Measurements from ENCODE around the gene SCMH1.

DNA sequence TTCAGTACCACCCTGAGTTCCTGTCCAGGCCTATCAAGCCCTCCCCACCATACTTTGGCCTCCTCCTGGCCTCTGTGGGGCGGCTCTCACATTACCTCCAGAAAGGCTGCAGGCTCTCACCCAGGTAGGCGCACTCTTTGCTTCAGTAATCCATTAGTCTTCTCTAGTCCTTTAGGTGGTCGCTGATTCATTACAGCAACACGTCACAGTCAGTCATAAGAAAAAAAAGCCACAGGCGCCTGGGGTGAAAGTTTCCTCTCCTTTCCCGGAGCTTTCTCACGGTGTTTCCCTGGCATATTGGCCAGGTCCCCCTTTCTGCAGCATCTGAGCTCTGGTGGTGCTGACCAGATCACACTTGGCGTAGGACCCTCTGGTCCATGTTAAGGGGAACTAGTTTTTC, 232.6 kb downstream of the SCMH1 start:
- TF ChIP-seq, protein P1, sequence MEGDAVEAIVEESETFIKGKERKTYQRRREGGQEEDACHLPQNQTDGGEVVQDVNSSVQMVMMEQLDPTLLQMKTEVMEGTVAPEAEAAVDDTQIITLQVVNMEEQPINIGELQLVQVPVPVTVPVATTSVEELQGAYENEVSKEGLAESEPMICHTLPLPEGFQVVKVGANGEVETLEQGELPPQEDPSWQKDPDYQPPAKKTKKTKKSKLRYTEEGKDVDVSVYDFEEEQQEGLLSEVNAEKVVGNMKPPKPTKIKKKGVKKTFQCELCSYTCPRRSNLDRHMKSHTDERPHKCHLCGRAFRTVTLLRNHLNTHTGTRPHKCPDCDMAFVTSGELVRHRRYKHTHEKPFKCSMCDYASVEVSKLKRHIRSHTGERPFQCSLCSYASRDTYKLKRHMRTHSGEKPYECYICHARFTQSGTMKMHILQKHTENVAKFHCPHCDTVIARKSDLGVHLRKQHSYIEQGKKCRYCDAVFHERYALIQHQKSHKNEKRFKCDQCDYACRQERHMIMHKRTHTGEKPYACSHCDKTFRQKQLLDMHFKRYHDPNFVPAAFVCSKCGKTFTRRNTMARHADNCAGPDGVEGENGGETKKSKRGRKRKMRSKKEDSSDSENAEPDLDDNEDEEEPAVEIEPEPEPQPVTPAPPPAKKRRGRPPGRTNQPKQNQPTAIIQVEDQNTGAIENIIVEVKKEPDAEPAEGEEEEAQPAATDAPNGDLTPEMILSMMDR (IDR thresholded peaks at IDR 0.05; ENCODE audit: poor library complexity) = no peak
- no peak for TF ChIP-seq EZH2phosphoT487 (IDR thresholded peaks at IDR 0.05; ENCODE audit: low read depth, severe bottlenecking, unreplicated experiment)

Measured in hepatocyte (in vitro differentiated cells).